AG10803 (cell line): Measurements from ENCODE around the gene ILF2.

Experiments used
- DNase-seq: peaks from one replicate; pipeline ENCODE4 v3.0.0; 2010; ENCODE audit warnings: low read depth
- H3K4me3 ChIP-seq: 2 replicates; pipeline ENCODE4 v1.5.1; 2011; ENCODE audit warnings: mild to moderate bottlenecking, low read length, control low read depth
- CTCF ChIP-seq: conservative IDR thresholded peaks from 2 replicates; pipeline ENCODE4 v1.5.1; 2011; ENCODE audit warnings: mild to moderate bottlenecking, low read length, control low read depth, inconsistent platforms

ILF2 gene

GRCh38 chr1:153687346-153688125 is 16.7 kb upstream of the ILF2 start:
- no peak for TF ChIP-seq CTCF
- no peak for DNase-seq
- H3K4me3 ChIP-seq = no peak overlapping the region

- TF ChIP-seq CTCF = no peak
- DNase-seq = no peak
- no peak overlapping the region for H3K4me3 ChIP-seq
Observed at GRCh38 chr1:153685544-153686340, 14.9 kb upstream of the ILF2 start.

- no peak for DNase-seq
- H3K4me3 ChIP-seq = no peak overlapping the region
- TF ChIP-seq CTCF = no peak
Observed at GRCh38 chr1:153684892-153685291, 14.1 kb upstream of the ILF2 start.

- TF ChIP-seq CTCF = no peak
- no peak for DNase-seq
- H3K4me3 ChIP-seq = no peak overlapping the region
Observed at GRCh38 chr1:153683854-153684253, 13.1 kb upstream of the ILF2 start.

- no peak for DNase-seq
- H3K4me3 ChIP-seq = no peak overlapping the region
- no peak for TF ChIP-seq CTCF
Observed at GRCh38 chr1:153682730-153683129, 11.9 kb upstream of the ILF2 start.

GRCh38 chr1:153680120-153680403 is 9.3 kb upstream of the ILF2 start:
- no peak overlapping the region for H3K4me3 ChIP-seq
- no peak for TF ChIP-seq CTCF
- DNase-seq = no peak
